Measurements from ENCODE around the gene RIN2. TPM values are rescaled to one million over a fixed set of nuclear protein-coding genes. Genes with fewer than 3 reads are reported as not detected.
A peak's percentile ranks its signal among the peaks of the same experiment; 100 is the strongest.

RIN2 gene
- total RNA-seq, 6 donors from 2014 or later = 89.5 to 149 (median 109) TPM

DNA sequence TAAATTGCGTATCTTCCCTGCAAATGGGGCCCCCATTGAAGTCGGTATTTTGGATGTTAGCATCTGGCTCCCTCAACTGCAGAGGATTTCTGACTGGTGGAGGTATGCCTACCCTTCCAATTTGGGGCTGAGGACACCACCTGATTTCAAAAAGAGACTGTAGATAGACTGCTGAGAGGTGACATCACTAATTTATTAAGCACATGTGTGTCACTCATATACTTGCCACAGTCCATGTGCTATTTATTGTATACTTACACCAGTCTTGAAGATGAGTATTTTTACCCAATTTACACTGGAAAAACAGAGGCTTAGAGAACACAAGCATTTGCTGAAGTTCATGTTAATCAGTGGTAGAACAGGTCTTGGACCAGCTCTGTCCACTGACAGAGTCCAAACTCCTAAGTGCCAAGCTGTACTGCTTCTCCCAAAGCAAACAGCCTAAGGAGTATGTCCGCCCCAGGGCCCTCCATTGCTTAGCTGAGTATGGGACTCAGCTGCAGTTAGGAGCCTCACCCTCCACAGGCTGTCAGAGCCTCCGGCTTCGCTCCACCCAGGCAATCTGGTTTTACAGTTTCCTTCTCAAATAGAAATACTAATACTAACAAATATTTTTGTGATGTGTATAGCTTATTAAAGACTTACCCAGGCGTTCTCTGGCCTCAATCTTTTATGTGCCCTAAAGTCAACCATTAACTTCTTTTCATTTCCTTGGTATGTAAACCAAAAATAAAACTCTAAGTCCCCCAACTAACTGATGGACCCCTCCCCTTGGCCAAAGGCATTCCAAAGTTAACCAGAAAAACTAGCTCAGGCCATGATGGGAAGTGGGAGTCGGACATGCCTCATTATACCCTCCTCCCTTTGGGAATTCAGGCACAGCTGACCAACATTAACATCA, 17.5 kb downstream of the RIN2 start:
- DNase-seq (peak in 1 of 2 donors; percentile 59), ATAC-seq (ENCODE audit: low FRiP score in 2 of 2) (peak in 1 of 2 donors; percentile 68)
- Histone ChIP-seq H3K4me3 (no peak overlapping the region), H3K4me1 (peaks cover 19 to 30% (median 26%) of the 10 kb centered on the region in 4 donors), H3K36me3 (no peaks in the 10 kb centered on the region), H3K27me3 (no peaks in the 10 kb centered on the region), H3K9me3 (no peaks in the 10 kb centered on the region), H3K27ac (peak overlapping the region in 2 of 4 donors; percentile 16 to 17)
- 78 to 79% methylated on average over 7 of the region's 7 CpGs for WGBS, 2 donors
- no peak for TF ChIP-seq EP300 (IDR thresholded peaks at IDR 0.05)
- TF ChIP-seq POLR2A (IDR thresholded peaks at IDR 0.05) = no peak
- no peak for TF ChIP-seq POLR2AphosphoS5 (IDR thresholded peaks at IDR 0.05)
- TF ChIP-seq, protein P1, sequence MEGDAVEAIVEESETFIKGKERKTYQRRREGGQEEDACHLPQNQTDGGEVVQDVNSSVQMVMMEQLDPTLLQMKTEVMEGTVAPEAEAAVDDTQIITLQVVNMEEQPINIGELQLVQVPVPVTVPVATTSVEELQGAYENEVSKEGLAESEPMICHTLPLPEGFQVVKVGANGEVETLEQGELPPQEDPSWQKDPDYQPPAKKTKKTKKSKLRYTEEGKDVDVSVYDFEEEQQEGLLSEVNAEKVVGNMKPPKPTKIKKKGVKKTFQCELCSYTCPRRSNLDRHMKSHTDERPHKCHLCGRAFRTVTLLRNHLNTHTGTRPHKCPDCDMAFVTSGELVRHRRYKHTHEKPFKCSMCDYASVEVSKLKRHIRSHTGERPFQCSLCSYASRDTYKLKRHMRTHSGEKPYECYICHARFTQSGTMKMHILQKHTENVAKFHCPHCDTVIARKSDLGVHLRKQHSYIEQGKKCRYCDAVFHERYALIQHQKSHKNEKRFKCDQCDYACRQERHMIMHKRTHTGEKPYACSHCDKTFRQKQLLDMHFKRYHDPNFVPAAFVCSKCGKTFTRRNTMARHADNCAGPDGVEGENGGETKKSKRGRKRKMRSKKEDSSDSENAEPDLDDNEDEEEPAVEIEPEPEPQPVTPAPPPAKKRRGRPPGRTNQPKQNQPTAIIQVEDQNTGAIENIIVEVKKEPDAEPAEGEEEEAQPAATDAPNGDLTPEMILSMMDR (IDR thresholded peaks at IDR 0.05) = no peak

DNA sequence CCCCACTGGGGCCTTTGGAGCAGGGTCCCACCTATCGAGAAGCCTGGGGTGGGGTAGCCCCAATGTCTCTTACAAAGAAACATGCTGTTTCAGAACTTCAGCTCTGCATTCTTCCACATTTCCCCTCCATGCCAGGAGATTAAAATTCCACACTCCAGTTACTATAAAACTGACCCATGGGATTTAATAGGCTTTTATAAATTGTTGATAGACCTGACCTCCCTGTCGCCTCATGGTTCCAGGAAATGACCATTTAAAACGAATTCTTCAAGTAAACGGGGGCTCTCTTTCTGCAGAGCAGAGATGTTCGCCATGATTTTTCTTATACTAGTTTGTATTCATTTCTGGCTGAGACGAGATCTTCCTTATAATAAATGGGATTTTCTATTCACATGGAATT, 19.3 kb downstream of the RIN2 start:
- ATAC-seq (ENCODE audit: low FRiP score in 2 of 2) (peak in 1 of 2 donors; percentile 3), DNase-seq (no peak)
- Histone ChIP-seq H3K9me3 (no peaks in the 10 kb centered on the region), H3K27ac (peak overlapping the region; percentile 36 to 55 (median 38)), H3K27me3 (no peaks in the 10 kb centered on the region), H3K4me3 (no peak overlapping the region), H3K4me1 (peaks cover 25 to 30% (median 26%) of the 10 kb centered on the region in 4 donors), H3K36me3 (no peaks in the 10 kb centered on the region)
- no peak for TF ChIP-seq POLR2AphosphoS5 (IDR thresholded peaks at IDR 0.05)
- WGBS, 2 donors = 59 to 66% methylated on average over 6 of the region's 6 CpGs

DNA sequence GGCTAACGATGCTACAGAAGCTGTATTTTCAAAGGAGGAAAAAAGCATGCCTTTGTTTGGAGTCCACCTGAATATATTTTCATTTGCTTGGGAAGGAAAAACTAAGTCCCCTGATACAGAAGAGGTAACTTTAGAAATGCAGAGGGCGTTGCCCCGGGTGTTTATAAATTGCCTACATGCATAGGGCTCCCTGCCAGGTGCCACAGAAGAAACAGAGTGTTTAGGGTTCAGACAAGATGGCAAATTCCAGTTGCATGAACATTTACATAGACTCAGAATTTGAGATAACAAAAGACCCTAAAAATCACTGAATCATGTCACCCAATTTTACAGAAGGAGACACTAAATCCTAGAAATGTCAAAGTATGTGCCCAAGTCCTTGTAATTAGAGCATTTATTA, 19.9 kb downstream of the RIN2 start:
- 57 to 66% methylated on average over 3 of the region's 3 CpGs for WGBS, 2 donors
- TF ChIP-seq, protein P1 (IDR thresholded peaks at IDR 0.05) = no peak
- no peak for TF ChIP-seq POLR2A (IDR thresholded peaks at IDR 0.05)
- TF ChIP-seq POLR2AphosphoS5 (IDR thresholded peaks at IDR 0.05) = no peak
- TF ChIP-seq EP300 (IDR thresholded peaks at IDR 0.05) = no peak
- no peaks in the 10 kb centered on the region for H3K36me3 ChIP-seq
- no peaks in the 10 kb centered on the region for H3K27me3 ChIP-seq
- no peak for ATAC-seq (ENCODE audit: low FRiP score in 2 of 2)
- H3K4me3 ChIP-seq = no peak overlapping the region
- H3K27ac ChIP-seq = peak overlapping the region in 3 of 4 donors; percentile 32 to 39 (median 36)
- H3K4me1 ChIP-seq = peaks cover 25 to 30% (median 26%) of the 10 kb centered on the region in 4 donors
- DNase-seq = no peak
- H3K9me3 ChIP-seq = no peaks in the 10 kb centered on the region

DNA sequence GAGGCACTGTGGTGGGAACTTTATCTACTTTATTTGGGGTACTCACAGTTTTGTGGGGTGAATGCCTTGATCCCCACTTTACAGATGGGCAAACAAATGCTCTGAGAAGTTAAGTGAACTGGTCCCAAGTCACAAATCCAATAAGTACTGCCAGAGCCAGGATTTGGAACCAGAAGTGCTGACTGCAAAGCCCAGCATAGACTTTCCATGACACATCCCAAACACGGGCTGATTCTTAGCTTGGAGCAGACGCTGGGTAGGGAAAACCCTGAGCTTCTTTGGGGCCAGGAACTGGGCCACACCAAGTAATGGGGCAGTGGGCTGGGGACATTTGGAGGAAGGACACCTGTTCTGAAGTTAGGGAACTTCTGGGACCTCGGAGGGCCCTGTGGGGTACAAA, 20.3 kb downstream of the RIN2 start:
- ATAC-seq (ENCODE audit: low FRiP score in 2 of 2) (peak in 1 of 2 donors; percentile 70), DNase-seq (no peak)
- H3K9me3 ChIP-seq = no peaks in the 10 kb centered on the region
- H3K27me3 ChIP-seq = no peaks in the 10 kb centered on the region
- no peaks in the 10 kb centered on the region for H3K36me3 ChIP-seq
- H3K27ac ChIP-seq = peak overlapping the region in 3 of 4 donors; percentile 32 to 39 (median 36)
- no peak overlapping the region for H3K4me3 ChIP-seq
- no peak for TF ChIP-seq POLR2A (IDR thresholded peaks at IDR 0.05)
- no peak for TF ChIP-seq EP300 (IDR thresholded peaks at IDR 0.05)
- TF ChIP-seq, protein P1 (IDR thresholded peaks at IDR 0.05) = no peak
- WGBS, 2 donors = 89 to 96% methylated on average over 3 of the region's 3 CpGs
- peaks cover 26 to 32% (median 26%) of the 10 kb centered on the region in 4 donors for H3K4me1 ChIP-seq

DNA sequence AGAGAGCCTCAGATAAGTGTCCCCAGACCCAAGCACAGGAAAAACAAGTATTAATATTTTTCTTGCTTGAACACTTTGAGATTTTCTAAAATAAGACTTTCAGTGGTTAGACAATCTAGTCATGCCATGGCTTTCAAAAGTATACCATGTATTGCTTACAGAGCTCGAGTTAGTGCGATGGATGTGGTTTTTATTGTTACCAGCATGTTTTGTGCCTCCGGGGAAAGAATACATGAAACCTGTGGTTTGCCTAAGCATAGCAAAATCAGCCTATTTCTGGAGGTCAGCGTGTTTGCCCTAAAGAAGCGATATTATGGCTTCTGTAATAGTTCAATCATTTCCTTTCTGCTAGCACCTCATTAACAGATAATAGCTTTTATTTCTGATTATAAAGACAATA, 21.6 kb downstream of the RIN2 start:
- Histone ChIP-seq H3K36me3 (no peaks in the 10 kb centered on the region), H3K4me3 (no peak overlapping the region), H3K4me1 (peaks cover 31 to 44% (median 38%) of the 10 kb centered on the region in 4 donors), H3K27ac (peak overlapping the region in 1 of 4 donors; percentile 32), H3K9me3 (no peaks in the 10 kb centered on the region), H3K27me3 (no peaks in the 10 kb centered on the region)
- DNase-seq = no peak
- 71 to 82% methylated on average over 5 of the region's 5 CpGs for WGBS, 2 donors
- no peak for ATAC-seq (ENCODE audit: low FRiP score in 2 of 2)
- no peak for TF ChIP-seq POLR2A (IDR thresholded peaks at IDR 0.05)
- TF ChIP-seq EP300 (IDR thresholded peaks at IDR 0.05) = no peak
- TF ChIP-seq POLR2AphosphoS5 (IDR thresholded peaks at IDR 0.05) = no peak
- TF ChIP-seq, protein P1 (IDR thresholded peaks at IDR 0.05) = no peak
